Measurements from ENCODE around the gene RAB24. TPM values are rescaled to one million over a fixed set of nuclear protein-coding genes. Genes with fewer than 3 reads are reported as not detected.

RAB24 gene
- polyA plus RNA-seq, 2 of the 4 experiments (the other 2 are of a cell fraction): 31.2 to 33.7 TPM

- 48% methylated on average over 5 of the region's 5 CpGs for WGBS (ENCODE audit: missing lambda C conversion rate)
- DNase-seq (ENCODE audit: low read depth in 1 of 2, low spot score in 1 of 2): peak in 1 of 2 experiments; percentile 13
- Histone ChIP-seq H3K4me2 (no peak overlapping the region), H3K4me1 (no peaks in the 10 kb centered on the region), H3K4me3 (no peak overlapping the region), H3K27ac (no peak overlapping the region), H3K9me3 (no peaks in the 10 kb centered on the region)
- FAIRE-seq: no peak
- CTCF ChIA-PET: interaction anchor here (2.6 kb wide), 1 partner anchor 143 kb away, joined by 6 read pairs; no protein-coding TSS in a partner anchor
- ATAC-seq: peak in 1 of 2 experiments; percentile 46; a peak in 3 of 6 replicates
- POLR2A ChIA-PET: no interaction called here
- TF ChIP-seq NFE2L2 (conservative IDR thresholded peaks at IDR 0.05; ENCODE audit: low read length) (no peak), MAFK (IDR thresholded peaks at IDR 0.05; ENCODE audit: partially characterized antibody) (no peak), POLR2A (IDR thresholded peaks at IDR 0.05; ENCODE audit: low read length) (no peak), FOSB (CRISPR knock-in tag; IDR thresholded peaks at IDR 0.05) (no peak), HDAC2 (IDR thresholded peaks at IDR 0.05) (no peak), BCL3 (IDR thresholded peaks at IDR 0.05) (no peak), JUNB (IDR thresholded peaks at IDR 0.05) (no peak), TFCP2L1 (CRISPR knock-in tag; IDR thresholded peaks at IDR 0.05) (no peak), KDM5A (IDR thresholded peaks at IDR 0.05) (no peak), BHLHE40 (IDR thresholded peaks at IDR 0.05; ENCODE audit: low read depth, low read length) (no peak), USF2 (IDR thresholded peaks at IDR 0.05) (no peak), SREBF2 (IDR thresholded peaks at IDR 0.05) (no peak), MAZ (IDR thresholded peaks at IDR 0.05; ENCODE audit: borderline replicate concordance, low read depth, low read length) (no peak)
- TF ChIP-seq, protein P1, sequence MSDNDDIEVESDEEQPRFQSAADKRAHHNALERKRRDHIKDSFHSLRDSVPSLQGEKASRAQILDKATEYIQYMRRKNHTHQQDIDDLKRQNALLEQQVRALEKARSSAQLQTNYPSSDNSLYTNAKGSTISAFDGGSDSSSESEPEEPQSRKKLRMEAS (IDR thresholded peaks at IDR 0.05): no peak
Measured at GRCh38 chr5:177256296-177256695, 47.2 kb downstream of the RAB24 start.

- CTCF ChIA-PET: interaction anchor here (0.9 to 1.8 kb wide), 6 partner anchors 12 to 142 kb away, joined by 3 to 8 read pairs (median 4); no protein-coding TSS in a partner anchor
- FAIRE-seq (no peak), DNase-seq (ENCODE audit: low read depth in 1 of 2, low spot score in 1 of 2) (no peak)
Measured at GRCh38 chr5:177253252-177253651, 50.3 kb downstream of the RAB24 start.

More at GRCh38 chr5:177253252-177253651, 50.3 kb downstream of the RAB24 start:
- TF ChIP-seq RARB (CRISPR knock-in tag; IDR thresholded peaks at IDR 0.05) (no peak), MAFK (IDR thresholded peaks at IDR 0.05; ENCODE audit: partially characterized antibody) (peak; percentile 54), JUNB (IDR thresholded peaks at IDR 0.05) (no peak), BCL3 (IDR thresholded peaks at IDR 0.05) (no peak)
- no peak overlapping the region for H3K4me3 ChIP-seq
- no peak overlapping the region for H3K27ac ChIP-seq
- no peaks in the 10 kb centered on the region for H3K9me3 ChIP-seq
- H3K4me1 ChIP-seq: peaks cover 7% of the 10 kb centered on the region; the same call in 1 of the 3 replicates
- POLR2A ChIA-PET: no interaction called here
- no peak overlapping the region for H3K4me2 ChIP-seq
- WGBS (ENCODE audit: missing lambda C conversion rate): 80% methylated on average over 1 of the region's 1 CpG
- ATAC-seq: no peak

Other genes starting within 250 kb of the RAB24 start
- gene FGFR4, start 216.8 kb downstream of the RAB24 start, polyA plus RNA-seq (2011; rRNA removed): 31.8 and 34.7 TPM in 2 replicates
- gene FGFR4, start 216.8 kb downstream of the RAB24 start, polyA plus RNA-seq (2017; fragmentation: RNase III; extraction: RNeasy Plus Mini Kit Qiagen cat#74134 plus additional on column Dnase treatment): 28.5 to 45.2 TPM (median 39.3 TPM) in 3 replicates
- 35.5 and 38.2 TPM in 2 replicates for gene NSD1, start 169.9 kb downstream of the RAB24 start, polyA plus RNA-seq (2011; rRNA removed)
- 15.2 to 16.7 TPM (median 16.3 TPM) in 3 replicates for gene NSD1, start 169.9 kb downstream of the RAB24 start, polyA plus RNA-seq (2017; fragmentation: RNase III; extraction: RNeasy Plus Mini Kit Qiagen cat#74134 plus additional on column Dnase treatment)
- 218 and 227 TPM in 2 replicates for gene PRELID1, start 80 bp upstream of the RAB24 start, polyA plus RNA-seq (2011; rRNA removed)
- gene PRELID1, start 80 bp upstream of the RAB24 start, polyA plus RNA-seq (2017; fragmentation: RNase III; extraction: RNeasy Plus Mini Kit Qiagen cat#74134 plus additional on column Dnase treatment): 234 to 268 TPM (median 250 TPM) in 3 replicates
- 4.1 and 5.3 TPM in 2 replicates for gene MXD3, start 8.2 kb upstream of the RAB24 start, polyA plus RNA-seq (2011; rRNA removed)
- gene MXD3, start 8.2 kb upstream of the RAB24 start, polyA plus RNA-seq (2017; fragmentation: RNase III; extraction: RNeasy Plus Mini Kit Qiagen cat#74134 plus additional on column Dnase treatment): 12.4 to 16.9 TPM (median 15.2 TPM) in 3 replicates
- gene LMAN2, start 47.9 kb upstream of the RAB24 start, polyA plus RNA-seq (2011; rRNA removed): 123 and 172 TPM in 2 replicates
- 207 to 222 TPM (median 210 TPM) in 3 replicates for gene LMAN2, start 47.9 kb upstream of the RAB24 start, polyA plus RNA-seq (2017; fragmentation: RNase III; extraction: RNeasy Plus Mini Kit Qiagen cat#74134 plus additional on column Dnase treatment)
- gene RGS14, start 54.2 kb upstream of the RAB24 start, polyA plus RNA-seq (2011; rRNA removed): 3.9 and 5.8 TPM in 2 replicates
- 5.2 to 8.4 TPM (median 6.4 TPM) in 3 replicates for gene RGS14, start 54.2 kb upstream of the RAB24 start, polyA plus RNA-seq (2017; fragmentation: RNase III; extraction: RNeasy Plus Mini Kit Qiagen cat#74134 plus additional on column Dnase treatment)
- not detected in 2 replicates for gene SLC34A1, start 80.7 kb upstream of the RAB24 start, polyA plus RNA-seq (2011; rRNA removed)
- 0.03 TPM in 2 of 3 replicates, not detected in the other for gene SLC34A1, start 80.7 kb upstream of the RAB24 start, polyA plus RNA-seq (2017; fragmentation: RNase III; extraction: RNeasy Plus Mini Kit Qiagen cat#74134 plus additional on column Dnase treatment)
- gene PFN3, start 96.9 kb upstream of the RAB24 start, polyA plus RNA-seq (2011; rRNA removed): not detected in 2 replicates
- not detected in 3 replicates for gene PFN3, start 96.9 kb upstream of the RAB24 start, polyA plus RNA-seq (2017; fragmentation: RNase III; extraction: RNeasy Plus Mini Kit Qiagen cat#74134 plus additional on column Dnase treatment)
- gene F12, start 105.8 kb upstream of the RAB24 start, polyA plus RNA-seq (2011; rRNA removed): 5.3 TPM in 2 replicates
- gene F12, start 105.8 kb upstream of the RAB24 start, polyA plus RNA-seq (2017; fragmentation: RNase III; extraction: RNeasy Plus Mini Kit Qiagen cat#74134 plus additional on column Dnase treatment): 14.3 to 15.5 TPM (median 14.5 TPM) in 3 replicates
- 16.5 and 20.1 TPM in 2 replicates for gene GRK6, start 123.0 kb upstream of the RAB24 start, polyA plus RNA-seq (2011; rRNA removed)
- 26.3 to 28.8 TPM (median 26.8 TPM) in 3 replicates for gene GRK6, start 123.0 kb upstream of the RAB24 start, polyA plus RNA-seq (2017; fragmentation: RNase III; extraction: RNeasy Plus Mini Kit Qiagen cat#74134 plus additional on column Dnase treatment)
- gene PRR7, start 143.1 kb upstream of the RAB24 start, polyA plus RNA-seq (2011; rRNA removed): 1.8 and 2.2 TPM in 2 replicates
- gene PRR7, start 143.1 kb upstream of the RAB24 start, polyA plus RNA-seq (2017; fragmentation: RNase III; extraction: RNeasy Plus Mini Kit Qiagen cat#74134 plus additional on column Dnase treatment): 11.0 to 12.1 TPM (median 11.2 TPM) in 3 replicates
- gene DBN1, start 169.9 kb upstream of the RAB24 start, polyA plus RNA-seq (2011; rRNA removed): 32.6 and 47.7 TPM in 2 replicates
- gene DBN1, start 169.9 kb upstream of the RAB24 start, polyA plus RNA-seq (2017; fragmentation: RNase III; extraction: RNeasy Plus Mini Kit Qiagen cat#74134 plus additional on column Dnase treatment): 92.4 to 118 TPM (median 107 TPM) in 3 replicates
- gene PDLIM7, start 193.9 kb upstream of the RAB24 start, polyA plus RNA-seq (2011; rRNA removed): 26.1 and 30.7 TPM in 2 replicates
- gene PDLIM7, start 193.9 kb upstream of the RAB24 start, polyA plus RNA-seq (2017; fragmentation: RNase III; extraction: RNeasy Plus Mini Kit Qiagen cat#74134 plus additional on column Dnase treatment): 120 to 141 TPM (median 124 TPM) in 3 replicates
- 1.3 and 1.8 TPM in 2 replicates for gene DOK3, start 206.1 kb upstream of the RAB24 start, polyA plus RNA-seq (2011; rRNA removed)
- 7.1 to 9.1 TPM (median 7.4 TPM) in 3 replicates for gene DOK3, start 206.1 kb upstream of the RAB24 start, polyA plus RNA-seq (2017; fragmentation: RNase III; extraction: RNeasy Plus Mini Kit Qiagen cat#74134 plus additional on column Dnase treatment)
- 87.7 and 90.7 TPM in 2 replicates for gene DDX41, start 213.2 kb upstream of the RAB24 start, polyA plus RNA-seq (2011; rRNA removed)
- gene DDX41, start 213.2 kb upstream of the RAB24 start, polyA plus RNA-seq (2017; fragmentation: RNase III; extraction: RNeasy Plus Mini Kit Qiagen cat#74134 plus additional on column Dnase treatment): 121 to 177 TPM (median 172 TPM) in 3 replicates